ENCODE measurements around the gene FOXG1. TPM values are rescaled to one million over a fixed set of nuclear protein-coding genes. Genes with fewer than 3 reads are reported as not detected.

FOXG1 gene
- total RNA-seq, 6 donors from 2014 or later: not detected

DNA sequence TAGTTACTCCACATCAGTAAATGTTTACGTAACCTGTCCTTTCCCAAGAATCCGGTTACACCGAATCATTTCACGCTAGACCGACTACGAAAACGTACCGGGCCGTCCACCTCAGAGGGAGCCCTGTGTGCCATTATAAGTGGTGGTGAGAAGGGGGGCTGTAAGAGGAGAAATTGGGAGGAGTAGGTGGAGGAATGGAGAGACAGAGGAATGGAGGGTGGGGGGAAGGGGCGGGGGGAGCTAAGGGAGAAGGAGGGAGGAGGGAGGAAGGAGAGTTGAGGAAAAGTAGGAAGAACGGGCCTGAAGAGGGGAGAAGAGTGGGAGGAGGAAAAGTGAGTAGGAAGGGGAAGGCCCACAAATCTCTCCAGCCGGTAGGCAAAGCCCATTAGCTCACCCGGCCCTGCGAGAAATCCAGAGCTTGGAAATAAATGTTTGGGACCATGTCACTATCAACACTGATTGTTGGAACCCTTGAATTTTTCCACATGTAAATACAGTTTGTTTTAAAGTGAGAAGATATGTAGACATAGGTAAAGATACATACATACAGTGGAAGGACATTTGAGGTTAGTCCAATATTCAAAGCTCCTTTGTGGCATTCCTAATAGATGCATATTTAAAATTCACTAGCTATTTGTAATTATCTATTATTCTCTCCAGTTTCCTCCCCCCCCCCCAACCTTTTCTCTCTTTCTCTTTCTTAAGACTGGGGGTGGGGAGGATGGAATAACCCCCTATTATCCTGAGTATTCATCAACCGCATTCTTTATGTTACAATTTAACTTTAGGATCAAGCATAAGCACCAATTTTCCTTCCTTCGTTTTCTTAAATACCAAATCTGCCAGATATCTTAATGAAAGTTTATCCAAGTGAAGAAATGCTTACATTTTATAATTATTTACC is 2.1 kb upstream of the FOXG1 start:
- Histone ChIP-seq H3K4me3 (no peak overlapping the region), H3K27me3 (peaks cover 0 to 76% (median 37%) of the 10 kb centered on the region in 4 donors), H3K9me3 (peaks cover 0 to 9% (median 0%) of the 10 kb centered on the region in 4 donors), H3K27ac (no peak overlapping the region), H3K36me3 (no peaks in the 10 kb centered on the region), H3K4me1 (peaks cover 13 to 24% (median 17%) of the 10 kb centered on the region in 4 donors)
- TF ChIP-seq POLR2A (IDR thresholded peaks at IDR 0.05): no peak
- TF ChIP-seq POLR2AphosphoS5 (IDR thresholded peaks at IDR 0.05): no peak
- TF ChIP-seq CTCF (IDR thresholded peaks at IDR 0.05): no peak
- no peak for TF ChIP-seq EP300 (IDR thresholded peaks at IDR 0.05)
- 13% methylated on average over 16 of the region's 16 CpGs for WGBS, 2 donors
- ATAC-seq (ENCODE audit: low FRiP score in 2 of 2): no peak
- DNase-seq: no peak

DNA sequence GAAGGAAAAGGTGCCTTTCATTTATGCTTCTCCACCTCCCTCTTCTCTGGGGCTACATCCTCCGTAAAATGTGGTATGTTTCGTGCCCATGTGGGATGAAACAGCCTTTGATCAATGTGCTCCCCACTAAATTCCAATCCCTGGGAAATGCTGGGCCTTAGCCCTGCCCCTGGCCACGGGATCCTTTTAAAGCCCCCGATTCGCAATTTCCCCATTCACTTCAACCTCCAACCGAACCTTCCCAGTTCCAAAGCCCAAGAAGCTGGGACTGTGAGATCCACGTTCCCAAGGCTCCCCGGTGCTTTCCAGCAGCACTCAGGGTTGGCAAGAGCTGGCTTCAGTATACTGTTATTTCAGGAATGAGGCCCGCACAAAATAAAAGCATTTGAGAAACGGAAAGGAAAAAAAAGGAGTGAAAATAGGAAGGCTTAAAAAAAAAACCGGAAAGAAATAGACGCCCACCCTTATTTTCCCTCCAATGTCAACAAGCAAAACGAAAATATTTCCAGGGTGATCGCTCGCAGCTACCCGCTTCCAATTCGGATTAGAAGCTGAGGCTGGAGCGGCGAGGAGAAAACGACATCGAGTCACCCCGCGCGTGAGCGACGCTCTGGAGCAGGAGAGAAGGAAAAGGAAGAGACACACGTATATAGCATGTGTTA is 1.3 kb upstream of the FOXG1 start:
- Histone ChIP-seq H3K4me3 (peak overlapping the region in 1 of 4 donors; percentile 38), H3K27ac (no peak overlapping the region), H3K9me3 (peaks cover 0 to 9% (median 0%) of the 10 kb centered on the region in 4 donors), H3K27me3 (peaks cover 0 to 69% (median 34%) of the 10 kb centered on the region in 4 donors), H3K4me1 (peaks cover 13 to 24% (median 17%) of the 10 kb centered on the region in 4 donors), H3K36me3 (no peaks in the 10 kb centered on the region)
- TF ChIP-seq CTCF (IDR thresholded peaks at IDR 0.05): no peak
- TF ChIP-seq POLR2AphosphoS5 (IDR thresholded peaks at IDR 0.05): no peak
- no peak for TF ChIP-seq EP300 (IDR thresholded peaks at IDR 0.05)
- TF ChIP-seq POLR2A (IDR thresholded peaks at IDR 0.05): no peak
- no peak for DNase-seq
- 7 to 12% methylated on average over 27 of the region's 27 CpGs for WGBS, 2 donors
- no peak for ATAC-seq (ENCODE audit: low FRiP score in 2 of 2)

DNA sequence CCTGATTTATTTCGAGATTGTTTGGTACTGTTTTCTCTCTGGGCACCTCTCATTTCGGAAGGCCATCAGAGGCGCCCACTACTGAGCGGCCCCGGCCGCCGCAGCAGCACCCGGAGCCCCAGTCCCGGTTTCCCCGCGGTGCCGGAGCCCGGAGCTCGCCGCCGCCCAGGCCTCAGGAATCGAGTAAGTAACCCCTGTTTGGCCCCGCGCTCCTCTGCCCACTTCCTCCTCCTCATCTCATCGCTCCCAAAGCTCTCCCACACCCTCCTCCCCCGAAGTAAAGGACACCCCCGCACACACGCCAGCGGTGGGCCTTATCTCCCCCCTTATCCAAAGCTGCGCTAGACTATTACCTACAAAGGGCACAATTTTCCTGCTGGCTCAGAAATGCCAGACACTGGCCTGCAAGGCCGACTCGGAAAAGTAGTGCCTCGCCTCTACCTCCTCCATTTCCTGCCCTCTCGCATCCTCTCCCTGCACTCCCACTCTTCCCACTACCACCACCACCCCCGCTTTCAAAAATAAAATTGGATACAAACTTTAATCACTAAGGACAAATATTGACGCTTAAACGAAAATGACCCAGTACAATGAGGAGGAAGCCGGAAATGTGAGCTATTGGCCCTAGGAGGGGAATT is 637 bp upstream of the FOXG1 start:
- DNase-seq (peak in 1 of 2 donors; percentile 76), ATAC-seq (ENCODE audit: low FRiP score in 2 of 2) (peak in 1 of 2 donors; percentile 22)
- TF ChIP-seq POLR2A (IDR thresholded peaks at IDR 0.05) (no peak), EP300 (IDR thresholded peaks at IDR 0.05) (no peak), CTCF (IDR thresholded peaks at IDR 0.05) (no peak), POLR2AphosphoS5 (IDR thresholded peaks at IDR 0.05) (no peak)
- 4 to 5% methylated on average over 11 to 33 of the region's 33 CpGs for WGBS, 2 donors
- Histone ChIP-seq H3K27me3 (peaks cover 0 to 62% (median 34%) of the 10 kb centered on the region in 4 donors), H3K36me3 (no peaks in the 10 kb centered on the region), H3K4me3 (peak overlapping the region in 3 of 4 donors; percentile 17 to 38 (median 36)), H3K4me1 (peaks cover 13 to 24% (median 17%) of the 10 kb centered on the region in 4 donors), H3K27ac (no peak overlapping the region), H3K9me3 (peaks cover 0 to 9% (median 0%) of the 10 kb centered on the region in 4 donors)

DNA sequence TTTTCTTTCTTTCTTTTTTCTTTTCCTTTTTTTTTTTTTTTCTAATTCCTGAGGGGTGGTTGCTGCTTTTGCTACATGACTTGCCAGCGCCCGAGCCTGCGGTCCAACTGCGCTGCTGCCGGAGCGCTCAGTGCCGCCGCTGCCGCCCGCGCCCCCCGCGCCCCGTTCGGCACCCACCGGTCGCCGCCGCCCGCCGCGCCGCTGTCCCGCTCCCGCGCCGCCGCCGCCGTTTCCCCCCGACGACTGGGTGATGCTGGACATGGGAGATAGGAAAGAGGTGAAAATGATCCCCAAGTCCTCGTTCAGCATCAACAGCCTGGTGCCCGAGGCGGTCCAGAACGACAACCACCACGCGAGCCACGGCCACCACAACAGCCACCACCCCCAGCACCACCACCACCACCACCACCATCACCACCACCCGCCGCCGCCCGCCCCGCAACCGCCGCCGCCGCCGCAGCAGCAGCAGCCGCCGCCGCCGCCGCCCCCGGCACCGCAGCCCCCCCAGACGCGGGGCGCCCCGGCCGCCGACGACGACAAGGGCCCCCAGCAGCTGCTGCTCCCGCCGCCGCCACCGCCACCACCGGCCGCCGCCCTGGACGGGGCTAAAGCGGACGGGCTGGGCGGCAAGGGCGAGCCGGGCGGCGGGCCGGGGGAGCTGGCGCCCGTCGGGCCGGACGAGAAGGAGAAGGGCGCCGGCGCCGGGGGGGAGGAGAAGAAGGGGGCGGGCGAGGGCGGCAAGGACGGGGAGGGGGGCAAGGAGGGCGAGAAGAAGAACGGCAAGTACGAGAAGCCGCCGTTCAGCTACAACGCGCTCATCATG is 654 bp downstream of the FOXG1 start:
- H3K4me3 ChIP-seq: peak overlapping the region in 3 of 4 donors; percentile 17 to 38 (median 36)
- no peaks in the 10 kb centered on the region for H3K36me3 ChIP-seq
- no peak overlapping the region for H3K27ac ChIP-seq
- peaks cover 0 to 51% (median 32%) of the 10 kb centered on the region in 4 donors for H3K27me3 ChIP-seq
- WGBS, 2 donors: 9 to 10% methylated on average over 34 to 39 of the region's 100 CpGs
- peak in 1 of 2 donors; percentile 81 for DNase-seq
- ATAC-seq (ENCODE audit: low FRiP score in 2 of 2): no peak
- peaks cover 0 to 9% (median 0%) of the 10 kb centered on the region in 4 donors for H3K9me3 ChIP-seq
- H3K4me1 ChIP-seq: peaks cover 13 to 24% (median 17%) of the 10 kb centered on the region in 4 donors
- TF ChIP-seq CTCF (IDR thresholded peaks at IDR 0.05): no peak
- no peak for TF ChIP-seq POLR2AphosphoS5 (IDR thresholded peaks at IDR 0.05)
- no peak for TF ChIP-seq EP300 (IDR thresholded peaks at IDR 0.05)
- TF ChIP-seq POLR2A (IDR thresholded peaks at IDR 0.05): no peak

Data from upper lobe of left lung (tissue), 6 donors.